Activated CD4-positive, CD25-positive, alpha-beta regulatory T cell treated with anti-CD3 and anti-CD28 coated beads, Interleukin-2, amount 50 U/mL, for 72 hours (primary cell): ENCODE measurements around the gene SGTB.
"Not testable (repeated sequence)": the region's sequence is repeated elsewhere in the genome, so short reads cannot be mapped to it uniquely, and the experiment has no call there.

Experiments
- DNase-seq: peaks from one replicate; pipeline ENCODE4 v3.0.0; 2021

Gene SGTB

GRCh38 chr5:65654713-65655112 lies 67.2 kb downstream of the SGTB start:
- no peak for DNase-seq

- DNase-seq: no peak
These were observed 70.8 kb downstream of the SGTB start for GRCh38 chr5:65651144-65651543.

GRCh38 chr5:65647941-65648340 lies 74.0 kb downstream of the SGTB start:
- no peak for DNase-seq

GRCh38 chr5:65646938-65647337 lies 75.0 kb downstream of the SGTB start:
- DNase-seq: no peak

- DNase-seq: no peak
These were observed 81.7 kb downstream of the SGTB start for GRCh38 chr5:65640240-65640639.

GRCh38 chr5:65630981-65631380 lies 90.9 kb downstream of the SGTB start:
- no peak for DNase-seq

GRCh38 chr5:65625743-65626142 lies 96.2 kb downstream of the SGTB start:
- no peak for DNase-seq

GRCh38 chr5:65624571-65625555 lies 97.0 kb downstream of the SGTB start, which contains the start of the genes SHLD3 and TRAPPC13:
SHLD3 (plus strand) TSS chr5:65625027; CDS start chr5:65629588, 4,561 bp downstream.
TRAPPC13 (plus strand) TSS chr5:65625027; CDS start chr5:65625061, 34 bp downstream.
- peak; percentile 74 for DNase-seq

- DNase-seq: peak; percentile 88
These were observed 97.8 kb downstream of the SGTB start, which contains the start of gene TRIM23 for GRCh38 chr5:65624025-65624570. TRIM23 (minus strand) TSS chr5:65624333; CDS start chr5:65624274, 59 bp downstream.

- no peak for DNase-seq
These were observed 98.4 kb downstream of the SGTB start for GRCh38 chr5:65623482-65623881.

- not testable (repeated sequence) for DNase-seq
These were observed 99.9 kb downstream of the SGTB start for GRCh38 chr5:65621961-65622360.

GRCh38 chr5:65620021-65620420 lies 101.9 kb downstream of the SGTB start:
- no peak for DNase-seq
